Measurements from ENCODE around the gene TMEM215.
"Not testable (repeated sequence)": the region's sequence is repeated elsewhere in the genome, so short reads cannot be mapped to it uniquely, and the experiment has no call there.

Gene TMEM215, protein sequence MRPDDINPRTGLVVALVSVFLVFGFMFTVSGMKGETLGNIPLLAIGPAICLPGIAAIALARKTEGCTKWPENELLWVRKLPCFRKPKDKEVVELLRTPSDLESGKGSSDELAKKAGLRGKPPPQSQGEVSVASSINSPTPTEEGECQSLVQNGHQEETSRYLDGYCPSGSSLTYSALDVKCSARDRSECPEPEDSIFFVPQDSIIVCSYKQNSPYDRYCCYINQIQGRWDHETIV

DNA sequence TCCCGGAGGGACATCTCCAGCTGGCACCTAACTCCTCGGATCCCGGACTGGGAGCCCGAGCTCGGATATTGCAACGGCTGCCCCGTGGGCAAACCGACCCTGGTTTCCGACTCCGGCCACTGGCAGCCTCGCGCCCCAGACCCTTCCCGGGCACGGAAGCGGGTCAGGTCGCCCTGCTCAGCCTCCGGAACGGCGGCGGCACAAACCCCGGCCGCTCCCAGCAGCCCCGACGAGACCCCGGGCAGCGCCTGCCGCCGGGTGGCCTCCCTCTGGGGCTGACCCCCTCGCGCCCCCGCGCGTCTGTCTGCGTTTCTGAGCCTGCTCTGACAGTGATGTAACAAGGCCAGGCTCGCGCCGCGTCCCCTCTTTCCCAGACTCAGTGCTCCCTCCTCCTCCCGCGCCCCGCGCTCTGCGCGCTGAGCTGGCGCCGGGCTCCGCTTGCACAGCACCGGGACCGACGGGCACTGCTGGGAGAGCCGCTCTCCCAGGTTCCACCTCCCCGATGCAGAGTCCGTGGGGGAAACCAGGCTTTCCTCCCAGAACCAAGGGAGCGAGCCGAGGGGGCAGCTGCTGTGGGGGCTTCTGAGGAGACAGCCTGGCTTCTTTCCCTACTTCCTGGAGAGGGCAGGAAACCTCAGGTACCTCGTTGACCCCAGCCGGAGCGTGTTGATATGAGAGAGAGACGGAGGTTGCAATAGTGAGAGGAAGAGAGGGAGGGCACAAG lies at the start of gene TMEM215:
Gene TMEM215 (plus strand): TSS at position 373 of the 724 bp plus-strand sequence. CDS start 644 bp downstream, outside the sequence.
- DNase-seq: no peak

DNA sequence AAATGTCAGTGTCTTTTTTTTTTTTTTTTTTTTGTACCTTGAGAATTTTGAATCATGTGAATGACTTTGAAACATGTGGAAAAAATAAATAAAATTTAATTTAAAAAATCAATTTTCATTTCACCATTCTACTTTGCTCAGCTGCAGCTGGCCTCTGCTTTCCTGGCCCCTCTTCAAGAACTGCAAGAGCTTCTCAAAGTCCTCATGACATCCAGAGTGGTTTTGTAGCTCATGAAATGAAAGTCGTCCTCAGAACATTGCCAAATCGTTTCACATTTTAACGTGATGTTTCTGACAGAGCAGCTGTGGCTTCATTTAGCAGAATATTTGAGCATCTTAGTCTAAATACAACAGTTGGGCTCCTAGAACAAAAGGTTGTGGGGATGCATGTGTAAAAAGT lies 47.9 kb upstream of the TMEM215 start:
- DNase-seq: no peak

DNA sequence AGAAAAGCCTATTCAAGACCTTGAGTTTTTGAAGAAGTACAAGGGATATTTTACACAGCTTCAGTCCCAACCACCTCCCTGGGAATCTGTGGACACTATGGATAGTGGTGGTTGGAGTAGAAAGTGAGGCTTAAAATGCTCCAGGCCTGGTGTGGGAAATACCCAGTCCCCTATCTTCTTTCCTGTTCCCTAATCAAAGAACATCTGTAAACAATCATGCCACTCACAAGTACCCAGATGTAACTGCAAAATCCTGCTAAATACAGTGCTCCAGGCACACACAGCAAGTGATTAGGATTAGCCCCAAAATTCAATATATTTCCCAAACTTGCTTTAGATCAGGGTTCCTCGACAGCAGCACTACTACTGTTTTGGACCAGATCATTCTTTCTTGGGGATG lies 46.0 kb upstream of the TMEM215 start:
- no peak for DNase-seq

GRCh38 chr9:32738501-32739172 lies 44.7 kb upstream of the TMEM215 start:
- DNase-seq: no peak

- no peak for DNase-seq
Observed at GRCh38 chr9:32741706-32742105, 41.6 kb upstream of the TMEM215 start.

DNA sequence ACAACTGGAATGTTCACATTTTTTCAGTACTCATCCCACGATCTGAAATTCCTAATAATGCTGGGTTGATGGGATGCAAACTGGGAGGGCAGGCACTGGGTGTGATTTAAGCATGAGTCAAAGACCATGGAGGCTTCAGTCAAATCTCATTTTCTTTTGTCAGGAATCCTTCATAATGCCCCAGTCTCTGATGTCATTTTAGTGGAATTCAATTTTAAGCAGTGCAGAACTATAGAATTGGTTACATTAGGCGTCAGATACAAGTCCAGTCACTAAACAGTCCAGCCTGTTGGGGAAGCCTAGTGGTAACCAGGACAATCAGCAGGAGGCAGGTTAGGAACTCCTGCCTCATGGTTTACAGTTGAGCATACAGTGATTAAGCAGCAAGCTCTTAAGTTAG lies 41.0 kb upstream of the TMEM215 start:
- DNase-seq: no peak

GRCh38 chr9:32748013-32748412 lies 35.3 kb upstream of the TMEM215 start:
- no peak for DNase-seq

- DNase-seq: no peak
Observed at GRCh38 chr9:32755730-32756129, 27.6 kb upstream of the TMEM215 start.

GRCh38 chr9:32764139-32764538 lies 19.2 kb upstream of the TMEM215 start:
- no peak for DNase-seq

DNA sequence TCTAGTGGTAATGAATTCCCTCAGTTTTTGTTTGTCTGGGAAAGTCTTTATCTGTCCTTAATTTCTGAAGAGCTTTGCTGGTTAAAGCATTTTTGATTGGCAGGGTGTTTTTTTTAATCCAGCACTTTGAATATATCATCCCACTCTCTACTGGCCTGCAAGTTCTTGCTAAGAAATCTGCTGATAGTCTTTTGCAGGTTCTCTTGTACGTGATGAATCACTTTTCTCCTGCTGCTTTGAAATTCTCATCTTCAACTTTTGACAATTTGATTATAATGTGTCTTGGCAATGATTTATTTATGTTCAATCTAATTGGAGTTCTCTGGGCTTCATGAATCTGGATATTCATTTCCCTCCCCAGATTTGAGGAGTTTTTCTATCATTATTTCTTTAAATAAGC lies 8.1 kb upstream of the TMEM215 start:
- no peak for DNase-seq

DNA sequence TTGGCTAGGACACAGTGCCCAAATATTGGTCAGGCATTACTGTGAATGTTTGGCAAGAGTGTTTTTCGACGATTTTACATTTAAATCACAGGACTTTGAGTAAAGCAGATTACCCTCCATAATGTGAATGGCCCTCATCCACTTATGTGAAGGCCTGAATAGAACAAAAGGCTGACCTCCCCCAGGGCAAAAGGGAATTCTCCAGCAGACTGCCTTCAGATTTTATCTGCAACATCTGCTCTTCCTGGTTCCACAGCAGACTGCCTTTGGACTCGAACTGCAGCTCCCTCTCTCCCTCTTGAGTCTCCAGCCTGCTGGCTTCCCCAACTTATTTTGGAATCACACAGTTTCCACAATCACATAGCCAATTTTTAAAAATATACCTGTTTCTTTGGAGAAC lies 7.1 kb upstream of the TMEM215 start:
- DNase-seq: no peak

DNA sequence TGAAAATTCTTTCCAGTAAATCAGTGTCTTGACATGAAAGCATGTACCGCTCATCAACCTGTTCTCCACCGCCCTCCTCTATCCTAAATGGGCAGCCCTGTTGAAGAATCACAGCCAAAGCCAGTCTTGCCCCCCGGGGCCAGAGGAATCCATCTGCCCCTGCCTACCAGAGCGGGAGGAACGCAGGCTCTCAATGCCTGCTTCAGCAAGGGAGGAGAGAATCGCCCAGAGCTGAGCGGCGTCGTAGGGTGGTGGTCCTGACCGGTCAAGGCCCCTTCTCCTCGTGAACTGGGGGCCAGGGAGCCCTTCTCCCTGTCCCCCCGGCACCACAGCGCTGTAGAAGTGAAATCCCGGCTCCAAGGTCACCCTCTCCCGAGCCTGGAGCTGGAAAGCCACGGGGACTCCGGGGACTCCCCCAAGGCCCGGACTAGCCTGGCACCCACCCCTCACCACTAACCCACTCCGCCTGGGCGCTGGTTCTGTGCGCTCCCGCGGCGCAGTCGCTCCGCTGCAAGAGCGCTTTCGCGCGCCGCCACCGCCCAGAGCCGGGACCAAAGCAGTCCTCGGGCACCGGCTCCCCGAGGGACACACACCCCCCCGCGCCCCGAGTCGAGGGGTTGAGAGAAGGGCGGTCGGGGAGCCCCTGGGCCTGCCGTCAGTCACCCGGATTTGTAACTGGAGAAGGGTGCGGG lies 718 bp upstream of the TMEM215 start:
- no peak for DNase-seq

DNA sequence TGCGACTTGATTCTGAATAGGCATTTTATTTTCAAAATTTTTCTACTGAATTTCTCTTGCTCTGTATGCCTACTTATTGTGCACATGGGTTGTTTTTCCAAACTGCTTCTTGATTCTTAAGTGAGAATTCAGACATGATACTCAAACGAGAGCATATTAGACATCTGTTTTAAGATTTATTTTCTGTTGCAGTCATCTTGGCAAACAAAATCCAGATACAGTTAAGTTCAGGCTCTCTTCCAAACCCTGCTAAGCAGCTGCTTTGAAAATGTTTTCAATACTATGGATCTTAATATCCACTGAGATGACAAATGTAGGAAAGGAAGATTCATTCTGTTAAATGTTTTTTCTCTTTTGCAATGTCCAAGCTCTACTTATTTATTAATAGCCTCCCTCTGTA lies 4.5 kb downstream of the TMEM215 start:
- no peak for DNase-seq

GRCh38 chr9:32796015-32796414 lies 12.7 kb downstream of the TMEM215 start:
- not testable (repeated sequence) for DNase-seq

DNA sequence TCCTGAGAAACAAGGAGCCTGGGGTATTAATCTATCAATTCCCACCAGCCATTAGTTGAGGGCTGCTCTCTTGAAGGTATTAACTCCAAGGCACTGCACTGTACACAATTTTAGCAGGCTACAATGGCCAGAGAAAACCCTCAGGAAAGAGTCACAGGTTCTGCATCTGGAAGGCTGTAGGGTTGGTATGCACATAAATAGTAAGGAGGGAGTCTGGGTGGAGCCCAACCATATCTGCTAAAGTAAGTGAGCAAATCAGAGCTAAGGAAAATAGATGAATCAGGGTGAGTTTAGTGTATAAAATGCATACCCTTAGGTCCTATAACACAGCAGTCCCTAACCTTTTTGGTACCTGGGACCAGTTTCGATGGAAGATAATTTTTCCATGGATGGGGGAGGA lies 18.2 kb downstream of the TMEM215 start:
- DNase-seq: no peak

DNA sequence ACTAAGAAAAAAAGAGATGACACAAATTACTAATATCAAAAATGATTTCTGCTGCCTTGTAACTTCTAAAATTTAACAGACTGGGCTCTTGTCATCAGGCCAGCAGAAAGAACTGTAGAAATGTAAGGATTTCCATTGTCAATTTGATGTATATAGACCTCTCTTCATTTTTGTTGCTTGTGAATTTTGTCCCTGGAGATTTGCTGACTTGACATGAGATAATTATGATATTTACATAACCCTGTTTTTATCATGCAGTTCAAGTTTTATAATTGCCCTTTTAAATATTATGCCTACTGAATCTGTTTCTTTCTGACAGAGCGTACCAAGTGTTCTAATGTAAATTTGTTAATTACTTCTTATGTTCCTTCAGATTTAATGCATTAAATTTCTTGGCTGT lies 23.9 kb downstream of the TMEM215 start:
- no peak for DNase-seq

DNA sequence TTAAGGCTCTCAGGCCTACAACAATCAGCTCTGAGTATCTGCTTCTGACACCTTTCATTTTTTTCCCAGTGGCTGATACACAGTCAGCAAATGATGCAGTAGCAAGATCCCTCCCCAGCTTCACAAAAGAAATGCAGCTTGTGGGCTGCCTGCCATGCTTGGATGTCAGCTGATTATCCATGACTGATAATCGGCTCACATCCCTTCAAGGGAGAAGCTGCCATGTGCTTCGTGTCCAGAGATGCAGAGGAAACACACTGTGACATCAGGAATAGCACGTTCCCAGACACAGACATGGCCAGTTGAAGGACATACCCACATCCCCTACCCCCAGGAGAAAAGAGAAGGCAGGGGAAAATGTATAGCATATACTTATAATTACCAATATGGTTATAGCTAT lies 27.9 kb downstream of the TMEM215 start:
- no peak for DNase-seq

DNA sequence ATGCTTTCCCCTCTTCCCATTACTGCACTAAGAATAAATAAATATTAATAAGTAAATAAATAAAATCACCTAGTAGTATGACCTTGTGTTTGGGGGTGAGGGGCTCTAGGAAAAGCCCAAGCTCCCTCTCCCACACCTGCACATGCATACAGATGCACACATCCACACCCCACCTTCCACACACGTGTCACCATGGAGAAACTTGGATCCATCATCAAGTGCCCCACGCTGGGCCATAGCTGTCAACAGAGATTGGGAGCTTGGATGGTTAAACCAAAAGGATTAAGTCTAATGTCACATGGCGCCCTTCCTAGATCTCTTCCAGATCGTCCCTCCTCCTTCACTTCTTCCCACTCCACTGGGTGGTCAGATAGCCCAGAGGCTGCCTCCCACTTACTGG lies 37.0 kb downstream of the TMEM215 start:
- no peak for DNase-seq

- DNase-seq: no peak
Observed at GRCh38 chr9:32823101-32823500, 39.8 kb downstream of the TMEM215 start.

GRCh38 chr9:32823551-32823950 lies 40.2 kb downstream of the TMEM215 start:
- no peak for DNase-seq

DNA sequence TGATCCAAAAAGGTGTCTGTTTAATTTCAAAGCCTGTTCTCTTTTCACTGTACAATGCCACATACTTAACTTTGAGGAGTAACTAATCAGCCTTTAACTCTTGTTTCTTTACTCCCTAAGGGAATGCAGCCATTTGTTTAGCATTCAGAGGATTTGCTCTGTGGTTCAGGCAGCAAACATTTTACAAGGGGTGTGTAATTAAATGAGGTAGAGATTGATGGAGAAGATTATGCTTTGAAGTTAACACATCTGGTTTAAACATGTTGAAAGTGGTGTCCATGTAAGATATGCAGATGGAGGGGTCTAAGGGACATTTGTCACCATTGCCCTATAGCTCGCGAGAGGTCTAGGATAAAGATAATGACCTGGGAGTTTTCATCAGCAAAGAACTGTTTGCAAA lies 41.9 kb downstream of the TMEM215 start:
- DNase-seq: no peak

GRCh38 chr9:32828861-32829260 lies 45.5 kb downstream of the TMEM215 start:
- no peak for DNase-seq

DNA sequence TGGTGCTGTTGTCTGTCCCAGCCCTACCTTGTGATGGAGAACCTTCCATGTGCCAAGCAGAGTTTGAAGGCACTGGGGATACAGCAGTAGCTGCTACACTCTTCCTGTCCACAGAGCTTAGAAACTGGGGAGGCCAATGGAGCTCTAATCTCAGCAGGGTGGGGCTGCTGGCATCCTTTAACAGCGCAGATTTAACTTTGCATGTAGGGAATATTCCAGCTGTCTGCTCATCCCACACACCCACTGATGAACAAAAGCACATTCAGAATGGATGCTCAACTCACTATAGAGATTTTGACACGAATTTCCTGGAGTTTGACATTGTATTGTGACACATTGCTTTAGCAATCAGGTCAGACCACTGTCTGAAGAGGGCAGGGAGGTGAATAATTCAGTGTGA lies 49.0 kb downstream of the TMEM215 start:
- no peak for DNase-seq

All from CD4-positive, alpha-beta T cell treated with Interleukin-12 subunit alpha and Interleukin-12 subunit beta, for 1 hour (primary cell).